SU-DHL-6 (cell line): ENCODE data around the gene KIAA0319L.

ENCODE experiments used
- H2AFZ ChIP-seq: fragments of 200-600 bp; sonication (generic); 2 replicates; pipeline ENCODE4 v1.6.1; 2014; ENCODE audit warnings: low read depth, mild to moderate bottlenecking, moderate library complexity, mixed read lengths, antibody characterized with exemption, low read length; ENCODE audit not compliant: severe bottlenecking
- H3F3A ChIP-seq: fragments of 200-600 bp; shearing (Covaris generic); 2 replicates; pipeline ENCODE4 v1.6.0; 2016; ENCODE audit warnings: antibody characterized with exemption, mild to moderate bottlenecking; ENCODE audit not compliant: insufficient read depth
- H3K27ac ChIP-seq: fragments of 200-600 bp; sonication (generic); 2 replicates; pipeline ENCODE4 v1.5.1; 2016; ENCODE audit warnings: low read depth, mild to moderate bottlenecking, low read length, moderate library complexity, mixed read lengths
- H3K27me3 ChIP-seq: fragments of 200-600 bp; sonication (generic), shearing (Covaris generic); 2 replicates; pipeline ENCODE4 v1.6.0; 2014; ENCODE audit warnings: mild to moderate bottlenecking, low read length
- H3K36me3 ChIP-seq: fragments of 200-600 bp; sonication (generic); 2 replicates; pipeline ENCODE4 v1.6.1; 2014; ENCODE audit warnings: mild to moderate bottlenecking, low read length, mixed read lengths
- H3K4me2 ChIP-seq: fragments of 300-600, 200-600 bp; shearing (Covaris generic), sonication (generic); 2 replicates; pipeline ENCODE4 v1.6.0; 2014; ENCODE audit warnings: low read length, low read depth, mild to moderate bottlenecking; ENCODE audit not compliant: poor library complexity, severe bottlenecking
- H3K4me3 ChIP-seq: fragments of 200-600 bp; sonication (generic); 2 replicates; pipeline ENCODE4 v1.5.1; 2014; ENCODE audit warnings: antibody characterized with exemption, low read length, mild to moderate bottlenecking, mixed read lengths; ENCODE audit not compliant: insufficient read depth, poor library complexity, severe bottlenecking
- H3K79me2 ChIP-seq: fragments of 200-600 bp; sonication (generic); 2 replicates; pipeline ENCODE4 v1.6.1; 2014; ENCODE audit warnings: mild to moderate bottlenecking, low read length, moderate library complexity; ENCODE audit not compliant: insufficient read depth
- H3K9ac ChIP-seq: fragments of 200-600 bp; sonication (generic); 2 replicates; pipeline ENCODE4 v1.7.0; 2014; ENCODE audit warnings: mild to moderate bottlenecking, low read length
- H3K9me2 ChIP-seq: fragments of 200-600 bp; sonication (generic); replicated peaks from 2 replicates; pipeline ENCODE4 v1.6.1; 2014; ENCODE audit warnings: low read length; ENCODE audit not compliant: insufficient read depth
- H3K9me3 ChIP-seq: fragments of 200-600 bp; sonication (generic); 2 replicates; pipeline ENCODE4 v1.6.1; 2014; ENCODE audit warnings: low read length, mixed read lengths; ENCODE audit not compliant: insufficient read depth
- H4K20me1 ChIP-seq: fragments of 200-600 bp; sonication (generic); 2 replicates; pipeline ENCODE4 v1.6.1; 2014; ENCODE audit warnings: low read depth, mild to moderate bottlenecking, antibody characterized with exemption, low read length, moderate library complexity, mixed read lengths
- CTCF ChIP-seq: fragments of 200-600 bp; sonication (generic); IDR thresholded peaks from one replicate; pipeline ENCODE4 v1.5.1; 2017; ENCODE audit warnings: antibody characterized with exemption, mild to moderate bottlenecking, low read length, moderate library complexity; ENCODE audit not compliant: insufficient read depth, poor library complexity, severe bottlenecking
- EZH2phosphoT487 ChIP-seq: fragments of 200-600 bp; sonication (generic), shearing (Covaris generic); conservative IDR thresholded peaks from 2 replicates; pipeline ENCODE4 v1.6.1; 2018; ENCODE audit warnings: mild to moderate bottlenecking, antibody characterized with exemption, low read length, moderate library complexity, mixed read lengths

The KIAA0319L gene

GRCh38 chr1:35442734-35443133, 114.5 kb downstream of the KIAA0319L start:
- no peaks in the 10 kb centered on the region for H4K20me1 ChIP-seq
- no peak overlapping the region for H2AFZ ChIP-seq
- no peak overlapping the region for H3K27ac ChIP-seq

GRCh38 chr1:35441926-35442579, 115.2 kb downstream of the KIAA0319L start:
- Histone ChIP-seq H3K36me3 (no peaks in the 10 kb centered on the region), H3K9me2 (no peaks in the 10 kb centered on the region), H3K27ac (no peak overlapping the region), H3K4me2 (no peak overlapping the region), H3K27me3 (no peaks in the 10 kb centered on the region), H2AFZ (no peak overlapping the region), H3K9ac (no peak overlapping the region), H4K20me1 (no peaks in the 10 kb centered on the region), H3K79me2 (no peaks in the 10 kb centered on the region), H3K9me3 (no peaks in the 10 kb centered on the region), H3K4me3 (no peak overlapping the region), H3F3A (no peaks in the 10 kb centered on the region)
- no peak for TF ChIP-seq CTCF
- TF ChIP-seq EZH2phosphoT487 = no peak

More at GRCh38 chr1:35442734-35443133, 114.5 kb downstream of the KIAA0319L start:
- Histone ChIP-seq H3K4me3 (no peak overlapping the region), H3K9me2 (no peaks in the 10 kb centered on the region), H3K9me3 (no peaks in the 10 kb centered on the region), H3K79me2 (no peaks in the 10 kb centered on the region), H3K9ac (no peak overlapping the region), H3K27me3 (no peaks in the 10 kb centered on the region), H3F3A (no peaks in the 10 kb centered on the region), H3K36me3 (no peaks in the 10 kb centered on the region), H3K4me2 (no peak overlapping the region)
- no peak for TF ChIP-seq EZH2phosphoT487
- no peak for TF ChIP-seq CTCF

DNA sequence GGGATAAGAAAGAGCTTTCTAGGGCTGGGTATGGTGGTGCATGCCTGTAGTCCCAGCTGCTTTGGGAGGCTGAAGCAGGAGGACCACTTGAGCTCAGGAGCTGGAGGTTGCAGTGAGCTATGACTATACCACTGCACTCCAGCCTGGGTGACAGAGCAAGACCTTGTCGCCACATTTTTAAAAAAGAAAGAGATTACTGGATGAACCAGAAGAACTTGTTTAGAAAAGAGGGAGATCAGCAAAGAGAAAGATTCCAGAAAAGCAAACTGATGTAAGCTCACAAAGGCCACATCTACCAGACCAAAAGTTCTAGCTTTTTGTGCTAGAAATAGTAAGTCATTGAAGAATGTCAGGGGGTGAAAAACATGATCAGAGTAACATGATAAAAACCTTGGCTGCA, 117.6 kb downstream of the KIAA0319L start:
- no peak overlapping the region for H3K27ac ChIP-seq
- H4K20me1 ChIP-seq = no peaks in the 10 kb centered on the region
- H3K79me2 ChIP-seq = no peaks in the 10 kb centered on the region
- H3K9me3 ChIP-seq = no peaks in the 10 kb centered on the region
- TF ChIP-seq CTCF (no peak), EZH2phosphoT487 (no peak)
- no peaks in the 10 kb centered on the region for H3F3A ChIP-seq
- H2AFZ ChIP-seq = no peak overlapping the region
- H3K9me2 ChIP-seq = no peaks in the 10 kb centered on the region
- no peak overlapping the region for H3K4me3 ChIP-seq
- no peaks in the 10 kb centered on the region for H3K27me3 ChIP-seq
- no peaks in the 10 kb centered on the region for H3K36me3 ChIP-seq
- H3K9ac ChIP-seq = no peak overlapping the region
- no peak overlapping the region for H3K4me2 ChIP-seq
